Measurements from ENCODE around the gene C4BPA.

The C4BPA gene

DNA sequence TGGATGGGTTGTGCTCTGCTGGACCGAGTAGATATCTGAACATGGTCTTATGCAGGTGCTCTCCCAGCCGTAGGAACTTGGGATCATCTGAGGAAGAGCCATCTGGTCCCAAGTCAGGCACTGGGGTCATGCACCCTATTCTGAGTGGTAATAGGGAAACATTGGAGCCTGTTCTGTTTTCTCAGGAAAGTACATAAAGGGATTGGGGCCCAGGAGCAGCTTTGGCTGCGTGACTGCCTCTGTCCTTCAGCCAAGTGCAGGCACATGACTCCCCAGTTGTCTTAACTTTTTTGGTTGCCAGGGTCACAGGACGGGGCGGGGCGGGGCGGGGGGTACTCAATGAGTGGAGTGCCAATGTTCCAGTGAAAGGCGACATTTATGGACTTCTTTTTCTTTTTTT lies 39.5 kb upstream of the C4BPA start:
- Histone ChIP-seq H3K4me3 (ENCODE audit: insufficient read depth, low read depth, low read length, poor library complexity, severe bottlenecking) (no peak overlapping the region), H3K27ac (ENCODE audit: insufficient read depth, low read length, poor library complexity, severe bottlenecking) (no peak overlapping the region), H3K36me3 (ENCODE audit: control insufficient read depth, insufficient read depth, low read length) (no peaks in the 10 kb centered on the region), H3K9me3 (ENCODE audit: control insufficient read depth, low read length) (no peaks in the 10 kb centered on the region), H3K4me1 (ENCODE audit: control insufficient read depth, insufficient read depth, low read length, poor library complexity, severe bottlenecking) (no peaks in the 10 kb centered on the region), H3K27me3 (replicated peaks; ENCODE audit: control insufficient read depth, insufficient read depth, low read length, poor library complexity, severe bottlenecking) (no peaks in the 10 kb centered on the region)
- no peak for DNase-seq

GRCh38 chr1:207067185-207067584 lies 36.8 kb upstream of the C4BPA start:
- Histone ChIP-seq H3K4me3 (ENCODE audit: insufficient read depth, low read depth, low read length, poor library complexity, severe bottlenecking) (no peak overlapping the region), H3K27me3 (replicated peaks; ENCODE audit: control insufficient read depth, insufficient read depth, low read length, poor library complexity, severe bottlenecking) (no peaks in the 10 kb centered on the region), H3K27ac (ENCODE audit: insufficient read depth, low read length, poor library complexity, severe bottlenecking) (no peak overlapping the region), H3K9me3 (ENCODE audit: control insufficient read depth, low read length) (no peaks in the 10 kb centered on the region), H3K4me1 (ENCODE audit: control insufficient read depth, insufficient read depth, low read length, poor library complexity, severe bottlenecking) (peaks cover 4% of the 10 kb centered on the region), H3K36me3 (ENCODE audit: control insufficient read depth, insufficient read depth, low read length) (no peaks in the 10 kb centered on the region)
- DNase-seq, result no peak

DNA sequence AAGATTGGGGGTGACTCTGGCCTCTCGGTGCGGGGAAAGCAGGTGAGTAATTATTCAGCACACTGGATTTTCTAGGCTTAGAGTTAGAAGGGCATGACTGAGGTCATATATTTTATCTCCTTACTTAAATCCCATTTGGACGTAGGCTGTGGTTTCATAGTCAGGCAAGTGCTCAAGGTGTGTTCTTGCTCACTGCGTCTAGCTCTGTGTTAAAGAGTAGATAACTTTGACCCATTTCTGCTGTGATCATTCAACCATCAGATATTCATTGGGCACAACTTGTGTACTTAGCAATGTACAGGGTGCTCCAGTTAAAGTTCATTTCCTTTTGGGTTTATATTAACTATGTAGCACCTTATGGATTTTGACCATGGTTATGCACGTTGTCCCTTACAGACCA lies 36.4 kb upstream of the C4BPA start:
- Histone ChIP-seq H3K36me3 (ENCODE audit: control insufficient read depth, insufficient read depth, low read length) (no peaks in the 10 kb centered on the region), H3K27ac (ENCODE audit: insufficient read depth, low read length, poor library complexity, severe bottlenecking) (no peak overlapping the region), H3K4me1 (ENCODE audit: control insufficient read depth, insufficient read depth, low read length, poor library complexity, severe bottlenecking) (peaks cover 4% of the 10 kb centered on the region), H3K27me3 (replicated peaks; ENCODE audit: control insufficient read depth, insufficient read depth, low read length, poor library complexity, severe bottlenecking) (no peaks in the 10 kb centered on the region), H3K4me3 (ENCODE audit: insufficient read depth, low read depth, low read length, poor library complexity, severe bottlenecking) (no peak overlapping the region), H3K9me3 (ENCODE audit: control insufficient read depth, low read length) (no peaks in the 10 kb centered on the region)
- no peak for DNase-seq

GRCh38 chr1:207069061-207069460 lies 35.0 kb upstream of the C4BPA start:
- no peaks in the 10 kb centered on the region for H3K9me3 ChIP-seq (ENCODE audit: control insufficient read depth, low read length)
- H3K36me3 ChIP-seq (ENCODE audit: control insufficient read depth, insufficient read depth, low read length), result no peaks in the 10 kb centered on the region
- H3K4me3 ChIP-seq (ENCODE audit: insufficient read depth, low read depth, low read length, poor library complexity, severe bottlenecking), result no peak overlapping the region

GRCh38 chr1:207069858-207070506 lies 34.1 kb upstream of the C4BPA start:
- H3K27ac ChIP-seq (ENCODE audit: insufficient read depth, low read length, poor library complexity, severe bottlenecking), result no peak overlapping the region
- H3K27me3 ChIP-seq (replicated peaks; ENCODE audit: control insufficient read depth, insufficient read depth, low read length, poor library complexity, severe bottlenecking), result no peaks in the 10 kb centered on the region
- peaks cover 4% of the 10 kb centered on the region for H3K4me1 ChIP-seq (ENCODE audit: control insufficient read depth, insufficient read depth, low read length, poor library complexity, severe bottlenecking)
- no peaks in the 10 kb centered on the region for H3K9me3 ChIP-seq (ENCODE audit: control insufficient read depth, low read length)
- no peaks in the 10 kb centered on the region for H3K36me3 ChIP-seq (ENCODE audit: control insufficient read depth, insufficient read depth, low read length)
- DNase-seq, result no peak
- no peak overlapping the region for H3K4me3 ChIP-seq (ENCODE audit: insufficient read depth, low read depth, low read length, poor library complexity, severe bottlenecking)

More at GRCh38 chr1:207069061-207069460, 35.0 kb upstream of the C4BPA start:
- Histone ChIP-seq H3K27ac (ENCODE audit: insufficient read depth, low read length, poor library complexity, severe bottlenecking) (no peak overlapping the region), H3K27me3 (replicated peaks; ENCODE audit: control insufficient read depth, insufficient read depth, low read length, poor library complexity, severe bottlenecking) (no peaks in the 10 kb centered on the region), H3K4me1 (ENCODE audit: control insufficient read depth, insufficient read depth, low read length, poor library complexity, severe bottlenecking) (peaks cover 4% of the 10 kb centered on the region)
- DNase-seq, result no peak

GRCh38 chr1:207070811-207071210 lies 33.2 kb upstream of the C4BPA start:
- no peaks in the 10 kb centered on the region for H3K27me3 ChIP-seq (replicated peaks; ENCODE audit: control insufficient read depth, insufficient read depth, low read length, poor library complexity, severe bottlenecking)
- H3K27ac ChIP-seq (ENCODE audit: insufficient read depth, low read length, poor library complexity, severe bottlenecking), result no peak overlapping the region
- H3K4me3 ChIP-seq (ENCODE audit: insufficient read depth, low read depth, low read length, poor library complexity, severe bottlenecking), result no peak overlapping the region
- no peak for DNase-seq
- no peaks in the 10 kb centered on the region for H3K9me3 ChIP-seq (ENCODE audit: control insufficient read depth, low read length)
- peaks cover 4% of the 10 kb centered on the region for H3K4me1 ChIP-seq (ENCODE audit: control insufficient read depth, insufficient read depth, low read length, poor library complexity, severe bottlenecking)
- no peaks in the 10 kb centered on the region for H3K36me3 ChIP-seq (ENCODE audit: control insufficient read depth, insufficient read depth, low read length)

GRCh38 chr1:207071426-207071825 lies 32.6 kb upstream of the C4BPA start:
- Histone ChIP-seq H3K4me3 (ENCODE audit: insufficient read depth, low read depth, low read length, poor library complexity, severe bottlenecking) (no peak overlapping the region), H3K27ac (ENCODE audit: insufficient read depth, low read length, poor library complexity, severe bottlenecking) (no peak overlapping the region), H3K27me3 (replicated peaks; ENCODE audit: control insufficient read depth, insufficient read depth, low read length, poor library complexity, severe bottlenecking) (no peaks in the 10 kb centered on the region), H3K36me3 (ENCODE audit: control insufficient read depth, insufficient read depth, low read length) (no peaks in the 10 kb centered on the region), H3K9me3 (ENCODE audit: control insufficient read depth, low read length) (no peaks in the 10 kb centered on the region), H3K4me1 (ENCODE audit: control insufficient read depth, insufficient read depth, low read length, poor library complexity, severe bottlenecking) (peaks cover 4% of the 10 kb centered on the region)
- no peak for DNase-seq

DNA sequence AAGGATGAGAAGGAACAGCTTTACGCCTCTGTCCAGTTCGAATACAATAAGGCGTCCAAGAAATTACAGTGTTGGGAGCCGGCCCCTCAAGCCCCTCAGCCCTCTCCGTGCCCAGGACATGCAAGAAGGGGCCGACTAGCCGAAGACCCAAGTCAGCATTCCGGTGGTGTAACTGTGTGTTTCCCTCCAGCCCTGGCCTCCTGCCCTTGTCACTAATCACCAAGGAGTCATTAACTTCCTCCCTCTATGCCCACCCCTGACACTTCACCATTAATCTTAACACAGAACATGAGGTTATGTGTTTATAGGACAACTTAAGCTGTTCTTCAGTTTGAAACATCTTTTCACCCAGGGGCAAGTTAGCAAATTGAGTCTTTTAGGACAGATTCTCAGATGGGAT lies 31.8 kb upstream of the C4BPA start:
- H3K9me3 ChIP-seq (ENCODE audit: control insufficient read depth, low read length), result no peaks in the 10 kb centered on the region

DNA sequence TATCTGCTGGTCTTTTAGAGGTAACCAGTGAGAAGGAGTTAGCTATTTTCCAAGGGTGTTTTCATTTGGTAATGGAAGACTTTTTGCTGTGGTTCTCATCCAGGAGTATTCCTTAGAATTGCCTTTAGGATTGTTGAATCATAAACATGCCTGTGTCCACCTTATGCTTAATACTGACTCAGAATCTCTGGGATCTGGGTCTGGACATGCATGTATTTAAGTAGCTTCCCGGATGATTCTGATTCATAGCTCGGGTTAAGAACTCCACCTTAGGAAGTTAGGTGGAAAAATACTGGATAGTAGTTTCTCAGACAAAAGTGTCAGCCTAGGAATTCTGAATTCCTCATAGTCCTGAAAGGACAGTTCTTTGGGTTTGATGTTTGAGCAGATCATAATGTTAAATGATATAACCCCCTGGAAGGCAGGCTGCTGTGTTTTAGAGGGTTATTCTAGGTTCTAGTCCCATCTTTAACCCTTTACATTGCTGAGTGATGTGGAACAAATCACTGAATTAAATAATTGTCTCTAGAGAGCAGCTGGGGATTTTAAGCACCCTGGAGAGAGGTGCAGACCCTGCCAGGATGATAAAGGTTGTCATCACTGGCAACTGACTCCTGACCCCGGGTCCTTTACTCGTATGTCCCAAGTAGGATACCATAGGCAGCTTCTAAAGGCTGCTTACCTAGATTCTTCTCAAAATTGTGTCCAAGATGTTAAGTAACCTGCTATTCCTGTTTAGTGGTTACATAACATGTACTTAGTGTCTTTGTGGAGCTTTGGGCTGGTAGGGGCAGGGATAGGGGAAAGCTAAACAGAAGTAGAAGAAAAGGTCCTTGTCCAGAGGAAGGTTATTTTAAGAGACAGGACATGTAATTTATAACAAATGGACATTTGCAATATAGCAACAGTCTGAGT lies 29.9 kb upstream of the C4BPA start:
- DNase-seq, result no peak
- Histone ChIP-seq H3K4me1 (ENCODE audit: control insufficient read depth, insufficient read depth, low read length, poor library complexity, severe bottlenecking) (peaks cover 4% of the 10 kb centered on the region), H3K27me3 (replicated peaks; ENCODE audit: control insufficient read depth, insufficient read depth, low read length, poor library complexity, severe bottlenecking) (no peaks in the 10 kb centered on the region), H3K9me3 (ENCODE audit: control insufficient read depth, low read length) (no peaks in the 10 kb centered on the region), H3K27ac (ENCODE audit: insufficient read depth, low read length, poor library complexity, severe bottlenecking) (no peak overlapping the region), H3K36me3 (ENCODE audit: control insufficient read depth, insufficient read depth, low read length) (no peaks in the 10 kb centered on the region), H3K4me3 (ENCODE audit: insufficient read depth, low read depth, low read length, poor library complexity, severe bottlenecking) (no peak overlapping the region)

More for the DNA sequence above, 31.8 kb upstream of the C4BPA start:
- Histone ChIP-seq H3K4me1 (ENCODE audit: control insufficient read depth, insufficient read depth, low read length, poor library complexity, severe bottlenecking) (peaks cover 4% of the 10 kb centered on the region), H3K36me3 (ENCODE audit: control insufficient read depth, insufficient read depth, low read length) (no peaks in the 10 kb centered on the region), H3K27me3 (replicated peaks; ENCODE audit: control insufficient read depth, insufficient read depth, low read length, poor library complexity, severe bottlenecking) (no peaks in the 10 kb centered on the region), H3K27ac (ENCODE audit: insufficient read depth, low read length, poor library complexity, severe bottlenecking) (no peak overlapping the region), H3K4me3 (ENCODE audit: insufficient read depth, low read depth, low read length, poor library complexity, severe bottlenecking) (no peak overlapping the region)
- DNase-seq, result no peak

All from effector memory CD4-positive, alpha-beta T cell (primary cell).